HG03558 (cell line): Measurements from ENCODE around the gene TCF7L1.

Source experiments
- ATAC-seq: cut with Tn5 transposase; IDR thresholded peaks from one replicate; pipeline ENCODE4 v1.9.1; 2021; ENCODE audit warnings: moderate number of reproducible peaks; ENCODE audit not compliant: unreplicated experiment; ENCODE audit errors: extremely low read depth

The TCF7L1 gene

DNA sequence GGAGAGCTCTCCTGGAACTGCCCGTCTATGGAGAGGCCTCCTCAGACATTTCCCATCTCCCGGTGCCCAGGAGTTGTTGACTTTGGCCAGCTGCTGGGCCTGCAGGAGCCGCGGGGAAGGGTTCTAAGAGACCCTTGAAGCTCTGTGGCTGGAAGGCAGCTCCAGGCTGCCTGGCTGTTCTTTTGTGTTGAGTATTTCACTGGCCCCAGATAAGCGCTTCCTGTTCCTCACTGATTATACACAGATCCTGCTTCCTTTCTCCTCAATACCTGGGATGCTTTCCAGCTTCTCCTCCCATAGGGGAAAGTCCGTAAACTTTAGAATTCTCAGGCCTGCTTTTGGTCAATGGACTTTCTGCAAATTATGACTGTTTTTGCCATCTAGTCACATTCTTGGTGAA, 136.8 kb downstream of the TCF7L1 start:
- ATAC-seq, result no peak

- ATAC-seq, result no peak
Measured at GRCh38 chr2:85272357-85272756, 139.2 kb downstream of the TCF7L1 start.

DNA sequence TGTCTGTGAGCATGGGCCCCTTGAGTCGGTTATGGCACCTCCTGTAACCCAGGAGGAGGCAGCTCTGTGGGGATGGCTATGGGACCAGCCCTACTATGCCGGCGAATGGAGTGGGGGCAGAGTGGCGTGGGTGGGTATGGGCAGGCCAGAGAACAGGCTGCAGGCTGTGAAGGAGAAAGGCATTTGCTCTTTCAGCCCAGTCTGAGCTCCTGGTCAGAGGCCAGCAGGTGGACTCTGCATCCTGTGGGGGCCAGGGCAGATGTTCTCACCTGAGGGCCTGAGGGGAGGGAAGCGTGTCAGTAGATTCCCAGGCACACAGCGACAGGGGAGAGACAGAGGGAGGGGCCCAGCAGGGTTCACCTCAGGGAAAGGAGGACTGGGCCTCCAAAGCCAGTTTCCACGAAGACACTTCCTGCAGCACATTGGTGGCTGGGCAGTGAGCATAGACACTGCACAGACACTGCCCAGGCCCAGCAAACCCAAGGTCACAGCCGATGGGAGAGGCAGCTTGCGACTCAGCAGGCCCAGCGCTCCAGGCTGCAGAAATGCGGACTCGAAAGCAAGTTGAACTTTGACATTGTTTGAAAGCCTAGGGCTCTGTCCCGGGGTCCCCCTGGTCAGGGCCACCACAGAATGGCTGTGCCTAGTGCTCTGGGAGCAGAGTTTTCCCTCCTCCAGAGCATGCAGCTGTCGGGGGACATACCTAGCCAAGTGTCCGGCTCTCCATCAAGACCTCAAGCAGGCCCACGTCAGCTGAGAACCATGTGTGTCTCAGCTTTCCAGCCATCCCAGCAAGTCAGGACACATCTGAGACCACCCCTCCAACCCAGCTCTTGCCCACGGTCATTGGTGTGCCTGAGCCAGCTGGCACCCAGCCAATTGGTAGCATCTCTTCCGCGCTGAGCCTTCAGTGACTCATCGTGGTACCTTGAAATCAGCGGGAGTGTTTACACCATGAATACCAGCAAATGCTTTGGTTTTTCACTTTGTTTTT, 140.8 kb downstream of the TCF7L1 start:
- no peak for ATAC-seq

DNA sequence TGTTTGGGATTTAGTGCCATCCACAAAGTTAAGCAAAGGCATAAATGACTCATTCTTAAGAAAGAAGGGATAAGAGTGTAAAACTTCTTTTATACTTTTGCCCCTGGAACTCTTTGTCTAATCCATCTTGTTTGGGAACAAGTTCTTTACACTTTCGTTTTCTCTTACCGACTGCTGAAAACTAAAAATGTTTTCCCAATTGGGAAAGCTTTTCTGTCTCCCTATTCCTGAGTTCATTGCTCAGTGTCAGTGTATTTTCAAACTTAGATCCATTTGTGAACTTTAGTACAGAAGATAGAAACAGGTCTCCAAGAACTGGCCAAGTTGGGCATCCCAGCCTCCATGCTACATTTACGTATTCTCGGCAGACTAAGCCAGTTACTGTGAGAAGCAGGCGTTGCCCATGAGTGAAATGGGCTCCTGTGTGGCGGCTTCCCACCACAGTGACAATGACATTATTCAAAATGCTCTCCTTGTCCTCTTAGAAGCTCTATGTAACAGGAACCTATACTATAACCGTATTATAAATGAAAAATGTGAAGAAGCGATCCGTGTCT, 142.9 kb downstream of the TCF7L1 start:
- no peak for ATAC-seq

DNA sequence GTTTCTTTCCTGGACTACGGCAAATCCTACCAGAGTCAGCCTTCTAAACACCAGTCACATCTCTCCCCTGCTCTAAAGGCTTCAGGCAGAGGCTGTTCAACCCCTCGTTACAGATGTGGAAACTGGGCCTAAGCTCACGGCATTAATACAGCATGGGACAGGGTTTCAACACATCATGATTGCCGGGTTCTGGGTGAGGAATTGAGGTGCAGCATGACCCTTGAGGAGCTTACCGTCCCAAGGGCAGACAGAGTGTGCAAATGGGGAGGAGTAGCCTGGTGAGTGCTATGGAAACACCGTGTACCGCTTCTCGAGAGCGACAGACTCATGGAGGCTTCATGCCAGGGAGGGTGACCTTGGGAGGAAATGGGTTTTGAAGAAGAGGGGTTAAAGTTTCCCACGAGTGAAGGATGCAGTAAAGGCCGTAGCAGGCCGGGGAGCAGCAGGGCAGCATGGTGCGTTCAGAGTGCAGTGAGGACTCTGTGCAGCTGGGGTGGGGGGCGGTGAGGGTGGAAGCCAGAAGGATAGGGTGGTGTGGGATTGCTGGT, 143.5 kb downstream of the TCF7L1 start:
- ATAC-seq, result no peak

DNA sequence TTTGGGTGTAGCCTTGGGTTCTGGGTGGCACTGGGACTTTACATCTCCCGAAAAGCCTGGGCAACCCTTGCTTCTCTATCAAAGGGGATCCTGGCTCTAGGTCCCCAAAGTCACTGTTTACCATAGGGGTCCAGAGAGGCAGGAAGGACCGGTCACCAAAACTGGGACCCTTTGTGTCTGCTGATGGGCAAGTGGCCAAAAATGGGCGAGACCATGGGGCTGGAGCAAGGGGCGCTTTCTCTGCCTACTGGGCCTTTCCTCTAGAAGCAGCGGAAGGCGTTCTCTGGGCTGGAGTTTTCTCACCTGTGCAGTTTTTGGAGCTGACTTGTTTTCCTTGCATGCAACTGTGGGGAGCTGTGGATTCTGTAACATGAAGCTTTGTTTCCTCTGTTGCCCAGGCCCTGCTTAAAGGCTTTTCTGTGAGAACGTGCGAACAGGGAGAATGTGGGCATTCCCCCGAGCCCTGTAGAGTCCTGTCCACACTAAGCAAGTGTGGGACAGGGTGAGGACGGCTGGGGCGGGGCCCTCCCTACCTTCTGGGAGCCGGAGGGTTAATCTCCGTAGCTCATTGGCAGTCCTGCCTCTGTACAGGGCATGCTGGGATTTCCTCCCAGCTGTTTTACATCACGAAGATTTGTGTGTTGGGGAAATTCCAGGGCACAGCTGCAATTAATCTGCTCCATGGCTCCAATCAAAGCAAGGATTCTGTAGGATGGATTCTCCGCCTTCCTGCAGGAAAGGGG, 144.4 kb downstream of the TCF7L1 start:
- ATAC-seq, result no peak

DNA sequence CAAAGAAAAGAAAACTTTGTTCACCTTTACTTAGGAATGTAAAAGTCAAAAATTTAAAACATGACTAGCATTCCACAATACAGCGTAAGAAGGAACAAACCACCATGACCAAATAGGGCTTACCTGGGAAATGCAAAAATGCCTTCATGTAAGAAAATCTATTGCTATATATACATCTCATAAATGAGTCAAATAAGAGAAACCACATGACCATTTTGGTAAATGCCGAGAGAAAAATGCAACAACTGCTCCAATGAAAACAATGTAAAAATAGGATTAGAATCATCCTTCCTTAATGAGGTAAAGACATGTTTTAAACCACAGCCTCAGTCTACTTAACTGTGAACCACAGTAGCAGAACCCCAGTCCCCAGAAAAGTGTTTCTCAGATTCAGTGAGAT, 145.2 kb downstream of the TCF7L1 start:
- no peak for ATAC-seq

DNA sequence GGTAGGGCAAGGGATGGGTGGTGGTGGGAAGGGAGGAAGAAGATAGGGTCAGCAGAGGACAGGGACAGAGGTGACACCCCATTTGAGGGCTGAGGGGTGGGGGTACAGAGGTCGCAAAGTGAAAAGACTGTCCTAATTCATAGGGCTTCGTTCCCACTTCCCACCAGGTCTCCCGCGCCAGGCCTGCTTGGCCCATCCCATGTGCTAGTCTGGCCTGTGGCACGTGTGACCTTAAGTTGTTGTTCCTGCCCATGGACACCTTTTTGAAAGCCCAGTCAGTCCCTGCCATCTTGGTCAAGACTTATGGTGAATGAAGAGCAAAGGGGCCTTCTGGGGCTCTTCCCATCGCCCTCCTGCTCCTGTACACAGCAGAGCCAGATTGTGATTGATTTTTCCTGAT, 148.4 kb downstream of the TCF7L1 start:
- no peak for ATAC-seq

DNA sequence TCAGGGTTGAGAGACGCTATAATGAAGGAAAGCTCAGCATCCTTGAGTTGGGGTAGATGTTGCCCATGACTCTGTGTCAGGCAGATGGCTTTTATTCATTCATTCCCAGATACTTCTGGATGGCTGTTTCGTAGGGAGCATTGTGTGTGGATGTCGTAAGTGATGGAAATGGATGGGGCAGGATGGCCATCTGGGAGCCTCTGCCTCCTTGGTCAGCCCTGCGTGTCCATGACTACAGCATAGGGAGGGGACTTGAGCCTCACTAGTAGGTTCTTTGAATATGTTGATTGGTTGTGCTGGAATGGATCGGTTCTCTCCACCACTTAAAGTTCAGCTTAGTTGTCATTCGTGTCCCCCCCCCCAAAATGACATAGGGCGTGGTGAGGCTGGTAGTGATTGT, 149.7 kb downstream of the TCF7L1 start:
- no peak for ATAC-seq

DNA sequence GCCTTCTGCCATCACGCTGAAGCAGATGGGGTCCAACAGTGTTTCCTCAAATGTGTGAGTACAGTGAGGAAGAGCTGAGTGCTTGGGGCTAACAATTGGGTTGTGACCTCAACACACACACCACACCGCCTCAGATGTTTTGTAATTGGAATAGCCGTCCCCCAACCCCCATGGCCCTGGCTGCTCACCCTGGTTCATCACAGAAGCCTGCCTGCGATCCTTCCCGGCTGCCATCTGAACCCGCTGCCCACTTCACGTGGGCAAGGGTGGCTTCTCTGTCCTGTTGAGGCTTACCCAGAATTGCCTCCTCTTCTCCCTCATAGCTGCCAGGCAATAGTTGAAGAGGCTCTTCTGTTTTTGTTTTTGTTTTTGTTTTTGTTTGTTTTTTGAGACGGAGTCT, 150.4 kb downstream of the TCF7L1 start:
- ATAC-seq, result no peak

DNA sequence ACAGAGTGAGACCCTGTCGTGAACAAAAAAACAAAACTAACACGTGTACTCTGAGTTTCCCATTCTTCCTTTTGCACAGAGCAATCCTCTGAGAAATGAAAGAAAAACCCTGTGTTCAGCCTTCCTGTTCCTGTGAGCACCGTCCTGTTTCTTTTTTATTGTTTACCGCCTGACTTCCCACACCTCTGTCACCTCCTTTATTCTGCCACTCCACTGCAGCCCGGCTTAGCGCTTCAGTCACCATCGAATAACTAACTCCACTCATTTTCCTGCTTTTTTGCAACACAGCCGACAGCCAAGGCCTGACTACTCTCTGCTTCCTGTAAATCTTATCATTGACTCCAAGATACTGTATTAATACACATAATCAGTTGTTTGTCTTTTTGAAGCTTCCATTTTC, 153.7 kb downstream of the TCF7L1 start:
- no peak for ATAC-seq

- ATAC-seq, result no peak
Measured at GRCh38 chr2:85287721-85288120, 154.5 kb downstream of the TCF7L1 start.

GRCh38 chr2:85288244-85288725, 155.1 kb downstream of the TCF7L1 start:
- ATAC-seq, result no peak

GRCh38 chr2:85291425-85292023, 158.3 kb downstream of the TCF7L1 start:
- ATAC-seq, result no peak

- ATAC-seq, result no peak
Measured at GRCh38 chr2:85302121-85302520, 168.9 kb downstream of the TCF7L1 start.

DNA sequence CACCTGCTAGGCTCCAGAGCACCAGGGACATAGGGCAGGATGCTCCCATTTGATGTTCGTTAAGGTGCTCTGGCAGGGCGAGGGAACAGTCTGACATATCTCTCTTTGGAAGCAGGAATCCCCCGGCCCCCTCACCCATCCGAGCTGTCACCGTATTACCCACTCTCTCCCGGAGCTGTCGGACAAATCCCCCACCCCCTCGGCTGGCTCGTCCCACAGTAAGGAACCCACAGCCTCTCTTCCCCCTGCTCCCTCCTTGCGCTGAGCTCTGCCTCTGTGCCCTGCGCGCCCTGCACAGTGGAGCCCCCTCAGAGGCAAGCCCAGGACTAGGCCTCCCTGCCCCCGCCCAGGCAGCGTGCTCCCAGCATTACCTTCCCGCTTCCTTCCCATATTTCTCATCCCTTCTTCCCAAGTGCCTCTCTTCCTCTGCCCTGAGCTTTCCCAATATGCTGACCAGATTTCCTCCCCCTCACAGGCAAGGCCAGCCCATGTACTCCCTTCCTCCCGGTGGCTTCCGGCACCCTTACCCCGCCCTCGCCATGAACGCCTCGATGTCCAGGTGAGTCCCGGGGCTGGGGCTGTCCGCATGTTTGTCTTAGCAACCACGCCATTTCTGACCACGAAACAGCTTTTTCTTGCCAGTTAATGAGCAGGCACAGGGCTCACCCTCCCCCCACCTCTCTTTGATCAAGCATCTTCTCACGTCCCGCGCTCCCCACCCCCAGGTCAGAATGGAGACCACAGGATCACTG, 170.8 kb downstream of the TCF7L1 start:
- no peak for ATAC-seq

DNA sequence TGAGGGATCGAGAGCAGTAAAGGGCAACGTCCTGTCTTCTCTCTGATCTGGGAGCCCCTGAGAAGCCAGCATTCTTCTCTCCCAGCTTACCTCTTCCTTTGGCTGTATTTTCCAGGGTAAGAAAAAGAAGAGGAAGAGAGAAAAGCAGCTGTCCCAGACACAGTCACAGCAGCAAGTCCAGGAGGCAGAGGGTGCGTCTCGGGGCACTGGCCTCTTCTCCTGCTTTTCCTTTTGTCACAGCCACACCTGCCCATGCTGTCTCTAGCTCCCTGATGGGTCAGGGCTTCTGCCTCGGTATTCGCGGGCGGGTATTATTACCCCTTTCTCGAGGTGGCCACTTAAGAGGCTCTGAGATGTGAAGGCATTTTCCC, 174.3 kb downstream of the TCF7L1 start:
- ATAC-seq, result no peak

DNA sequence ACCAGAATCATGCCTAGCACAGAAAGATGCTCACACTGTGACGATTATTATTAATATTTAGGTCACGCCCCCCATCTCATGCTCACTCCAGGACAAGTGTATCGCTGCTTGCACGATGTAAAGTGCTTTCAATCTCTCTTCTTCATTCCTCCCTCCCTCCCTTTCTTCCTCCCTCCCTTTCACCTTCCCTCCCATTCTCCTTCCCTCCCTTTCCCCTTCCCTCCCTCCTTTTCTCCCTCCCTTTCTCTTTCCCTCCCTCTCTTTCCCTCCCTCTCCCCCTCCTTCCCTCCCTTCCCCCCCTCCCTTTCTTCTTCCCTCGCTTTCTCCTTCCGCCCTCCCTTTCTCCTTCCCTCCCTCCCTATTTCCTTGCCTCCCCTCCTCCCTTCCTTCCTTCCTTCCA, 175.0 kb downstream of the TCF7L1 start:
- ATAC-seq, result no peak

- no peak for ATAC-seq
Measured at GRCh38 chr2:85308896-85309555, 175.8 kb downstream of the TCF7L1 start.
